GM12872 (cell line): ENCODE results near the gene ZC3H7B.

Source experiments
- TF ChIP-seq, protein P1 (sequence below): IDR thresholded peaks from 3 replicates; pipeline ENCODE4 v1.5.1; 2011; ENCODE audit warnings: low read depth, mild to moderate bottlenecking, low read length, moderate library complexity; ENCODE audit not compliant: insufficient read depth

The ZC3H7B gene

DNA sequence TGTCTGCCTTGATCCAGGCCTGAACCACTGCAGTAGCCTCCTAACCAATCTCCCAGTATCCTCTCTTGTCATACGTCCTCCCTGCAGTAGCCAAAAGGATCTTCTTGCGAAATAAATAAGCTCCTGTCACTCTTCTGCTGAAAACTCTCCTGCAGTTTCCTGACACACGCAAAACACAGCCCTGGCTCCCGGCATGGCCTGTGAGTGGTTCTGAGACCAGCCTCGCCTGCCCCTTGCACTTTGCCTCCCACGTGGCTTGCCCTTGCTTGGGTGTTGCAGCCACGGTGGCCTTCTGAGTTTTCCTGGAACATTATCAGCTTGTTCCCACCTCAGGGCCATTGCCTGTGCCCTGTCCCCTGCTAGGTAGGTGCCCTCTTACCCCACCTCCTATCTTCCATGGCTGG, 7.2 kb downstream of the ZC3H7B start:
- TF ChIP-seq, protein P1, sequence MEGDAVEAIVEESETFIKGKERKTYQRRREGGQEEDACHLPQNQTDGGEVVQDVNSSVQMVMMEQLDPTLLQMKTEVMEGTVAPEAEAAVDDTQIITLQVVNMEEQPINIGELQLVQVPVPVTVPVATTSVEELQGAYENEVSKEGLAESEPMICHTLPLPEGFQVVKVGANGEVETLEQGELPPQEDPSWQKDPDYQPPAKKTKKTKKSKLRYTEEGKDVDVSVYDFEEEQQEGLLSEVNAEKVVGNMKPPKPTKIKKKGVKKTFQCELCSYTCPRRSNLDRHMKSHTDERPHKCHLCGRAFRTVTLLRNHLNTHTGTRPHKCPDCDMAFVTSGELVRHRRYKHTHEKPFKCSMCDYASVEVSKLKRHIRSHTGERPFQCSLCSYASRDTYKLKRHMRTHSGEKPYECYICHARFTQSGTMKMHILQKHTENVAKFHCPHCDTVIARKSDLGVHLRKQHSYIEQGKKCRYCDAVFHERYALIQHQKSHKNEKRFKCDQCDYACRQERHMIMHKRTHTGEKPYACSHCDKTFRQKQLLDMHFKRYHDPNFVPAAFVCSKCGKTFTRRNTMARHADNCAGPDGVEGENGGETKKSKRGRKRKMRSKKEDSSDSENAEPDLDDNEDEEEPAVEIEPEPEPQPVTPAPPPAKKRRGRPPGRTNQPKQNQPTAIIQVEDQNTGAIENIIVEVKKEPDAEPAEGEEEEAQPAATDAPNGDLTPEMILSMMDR: no peak

DNA sequence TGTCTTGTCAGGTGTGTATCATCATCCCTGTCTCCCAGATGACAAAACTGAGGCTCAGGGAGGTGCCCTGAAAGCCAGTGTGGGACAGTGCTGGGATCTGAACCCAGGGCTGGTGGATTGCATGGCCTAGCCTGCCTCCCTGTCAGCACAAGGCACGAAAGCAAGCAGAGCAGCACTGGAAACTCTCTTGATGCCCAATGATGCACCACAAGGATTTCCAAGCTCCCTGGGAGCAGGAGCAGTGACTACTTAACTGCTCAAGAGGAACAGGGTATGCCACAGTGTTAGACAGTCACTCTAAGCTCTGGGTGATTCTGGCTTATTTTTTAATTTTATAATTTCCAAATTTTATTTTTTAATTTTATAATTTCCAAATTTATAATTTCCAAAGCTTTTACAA, 9.0 kb downstream of the ZC3H7B start:
- TF ChIP-seq, protein P1: no peak

DNA sequence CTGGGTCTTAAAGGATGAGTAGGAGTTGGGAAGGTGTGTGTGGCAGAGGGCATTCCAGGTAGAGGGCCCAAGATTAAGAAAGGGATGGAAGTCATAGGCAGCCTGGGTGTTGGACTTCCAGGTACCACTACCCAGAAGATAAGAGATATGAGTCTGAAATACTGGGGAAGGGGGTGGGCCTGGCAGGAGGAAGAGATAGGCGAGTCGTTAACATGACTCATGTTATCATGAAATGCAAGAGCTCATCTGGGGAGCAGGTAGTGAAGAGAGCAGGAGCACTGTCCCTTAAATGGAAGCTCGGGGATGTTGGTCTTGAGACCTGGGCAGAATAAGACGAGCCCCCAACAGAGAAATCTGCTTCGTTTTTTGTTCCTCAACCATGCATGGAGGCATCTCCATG, 10.2 kb downstream of the ZC3H7B start:
- TF ChIP-seq, protein P1: no peak

DNA sequence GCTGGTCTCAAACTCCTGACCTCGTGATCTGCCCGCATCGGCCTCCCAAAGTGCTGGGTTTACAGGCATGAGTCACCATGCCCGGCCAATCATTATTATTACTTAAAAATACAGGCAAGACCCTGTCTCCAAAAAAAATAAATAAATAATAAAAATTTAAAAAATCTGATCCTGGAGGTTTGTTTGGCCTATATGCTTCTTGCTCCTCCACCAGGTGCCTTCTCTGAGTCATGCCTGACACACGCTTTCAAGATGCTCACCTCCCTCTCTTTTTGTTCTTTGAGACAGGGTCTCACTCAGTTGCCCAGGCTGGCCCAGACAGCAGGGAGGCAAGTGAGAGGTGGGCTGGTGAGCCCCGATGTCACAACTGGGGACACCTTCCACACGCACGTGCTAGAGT, 13.5 kb downstream of the ZC3H7B start:
- TF ChIP-seq, protein P1: no peak

DNA sequence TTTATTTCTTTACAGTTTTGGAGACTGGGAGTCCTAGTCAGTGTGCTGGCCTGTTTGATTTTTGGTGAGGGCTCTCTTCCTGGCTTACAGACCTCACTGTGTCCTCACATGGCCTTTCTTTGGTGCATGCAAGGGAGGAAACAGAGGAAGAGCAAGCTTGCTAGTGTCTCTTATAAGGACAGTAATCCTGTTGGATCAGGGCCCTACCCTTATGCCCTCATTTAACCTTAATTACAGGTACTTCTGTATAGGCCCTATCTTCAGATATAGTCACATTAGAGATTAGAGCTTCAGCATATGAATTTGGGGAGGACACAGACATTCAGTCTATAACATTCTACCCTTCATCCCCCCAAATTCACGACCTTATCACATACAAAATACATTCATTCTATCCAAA, 14.3 kb downstream of the ZC3H7B start:
- TF ChIP-seq, protein P1: no peak

DNA sequence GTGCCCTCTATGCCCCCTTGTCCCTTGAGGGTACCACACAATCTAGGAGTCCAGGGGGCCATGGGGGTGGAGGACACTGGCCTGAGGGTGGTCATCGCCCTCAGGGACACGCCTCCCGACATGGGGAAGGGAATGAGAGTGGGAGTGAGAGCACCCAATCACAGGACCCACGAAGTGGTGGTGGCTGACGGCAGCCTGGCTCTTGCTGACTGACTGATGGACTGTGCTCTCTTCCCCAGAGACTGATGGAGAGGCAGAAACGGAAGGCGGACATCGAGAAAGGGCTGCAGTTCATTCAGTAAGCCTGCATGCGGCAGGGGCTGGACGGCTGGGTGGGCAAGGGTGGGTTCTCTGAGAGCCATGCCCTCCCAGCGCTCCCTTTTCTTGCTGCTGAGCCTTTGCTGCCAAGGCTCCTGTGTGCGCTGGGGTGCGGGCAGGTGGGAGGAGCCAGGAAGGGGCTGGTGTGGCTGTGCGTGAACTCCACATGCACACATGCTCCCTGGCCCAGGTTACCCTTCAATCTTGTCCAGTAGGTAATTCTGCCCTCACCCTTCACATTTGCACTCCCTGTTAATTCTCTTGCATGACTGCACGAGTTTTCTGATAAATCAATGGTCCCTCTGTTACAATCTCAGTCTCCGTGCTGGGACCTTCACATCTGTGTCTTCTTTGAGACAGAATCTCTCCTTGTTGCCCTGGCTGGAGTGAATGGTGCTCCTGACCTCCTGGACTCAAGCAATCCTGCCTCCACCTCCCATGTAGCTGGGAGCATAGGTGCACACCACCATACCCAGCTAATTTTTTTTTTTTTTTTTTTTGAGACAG, 19.3 kb downstream of the ZC3H7B start:
- TF ChIP-seq, protein P1: no peak

DNA sequence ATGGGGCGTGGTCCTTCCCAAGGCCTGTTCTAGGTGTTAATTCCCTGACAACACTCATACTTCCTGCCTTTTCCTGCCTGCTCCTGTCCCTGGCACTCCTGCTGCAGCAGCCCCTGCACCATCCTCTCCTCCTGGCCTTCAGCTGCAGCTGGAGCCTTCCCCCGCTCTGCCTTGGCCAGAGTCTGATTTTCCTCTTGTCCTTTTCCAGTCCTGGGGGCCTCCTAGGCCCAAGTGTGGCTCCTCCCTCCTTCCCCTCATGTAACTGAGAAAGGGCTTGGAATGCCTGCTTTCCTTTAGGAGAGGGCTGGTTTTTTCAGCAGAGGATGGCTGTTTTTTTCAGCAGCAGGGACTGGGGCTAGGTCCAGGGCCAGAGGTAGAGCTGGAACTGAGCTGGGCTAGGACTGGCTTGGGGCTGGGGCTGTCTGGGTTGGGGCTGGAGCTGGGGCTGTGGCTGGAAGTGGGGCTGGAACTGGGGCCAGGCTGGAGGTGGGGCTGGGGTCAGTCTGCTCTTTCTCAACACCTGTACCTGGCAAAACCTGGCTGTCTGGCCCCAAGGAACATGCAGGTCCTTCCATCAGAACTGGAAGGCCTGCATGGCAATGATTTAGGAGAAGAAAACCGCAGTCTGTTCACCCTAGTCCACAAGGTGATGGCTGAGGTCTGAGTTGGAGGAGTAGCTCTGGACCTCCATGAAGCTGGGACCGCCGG, 23.6 kb downstream of the ZC3H7B start:
- TF ChIP-seq, protein P1: no peak
